Kidney (tissue), 14 donors: ENCODE measurements around the gene GUCA2B. TPM values are rescaled to one million over a fixed set of nuclear protein-coding genes. Genes with fewer than 3 reads are reported as not detected.

Source experiments
- DNase-seq, 5 donors: peaks; one replicate each; pipeline ENCODE4 v3.0.0-alpha.2; 2013 to 2020
- FAIRE-seq: peaks from 2 replicates; lab custom pipeline; 2012; peaks lifted over from hg19 to GRCh38; lab: Jason Lieb, UNC
- H3K27ac ChIP-seq, 2 donors: one replicate each; pipeline ENCODE4 v1.7.0; 2013; ENCODE audit warnings: low read depth in 2 of 2, low read length in 2 of 2, inconsistent platforms in 1 of 2
- H3K27me3 ChIP-seq: one replicate; pipeline ENCODE4 v1.7.1; 2013; ENCODE audit warnings: low read length, inconsistent platforms; ENCODE audit not compliant: control insufficient read depth, insufficient read depth
- H3K36me3 ChIP-seq, 3 donors: one replicate each; pipeline versions ENCODE4 v1.7.0 to v1.7.1; 2013; ENCODE audit warnings: low read length in 3 of 3, control low read depth in 1 of 3, inconsistent platforms in 1 of 3; ENCODE audit not compliant: insufficient read depth in 3 of 3, control insufficient read depth in 2 of 3
- H3K4me1 ChIP-seq, 3 donors: one replicate each; pipeline versions ENCODE4 v1.7.0 to v1.7.1; 2013; ENCODE audit warnings: low read length in 3 of 3, inconsistent platforms in 1 of 3, low read depth in 1 of 3; ENCODE audit not compliant: control insufficient read depth in 2 of 3, insufficient read depth in 2 of 3
- H3K4me3 ChIP-seq, 3 donors: one replicate each; pipeline versions ENCODE4 v1.7.0 to v1.8.1; 2013; ENCODE audit warnings: low read length in 3 of 3, control low read depth in 1 of 3, inconsistent platforms in 1 of 3
- H3K9ac ChIP-seq, 3 donors: one replicate each; pipeline versions ENCODE4 v1.7.0 to v1.7.1; 2013; ENCODE audit warnings: low read length in 3 of 3, control low read depth in 1 of 3, inconsistent platforms in 1 of 3
- H3K9me3 ChIP-seq, 3 donors: one replicate each; pipeline versions ENCODE4 v1.7.0 to v1.7.1; 2013; ENCODE audit warnings: low read length in 3 of 3, control low read depth in 1 of 3, inconsistent platforms in 1 of 3; ENCODE audit not compliant: control insufficient read depth in 2 of 3, insufficient read depth in 1 of 3
- CTCF ChIP-seq: IDR thresholded peaks from 3 replicates; pipeline ENCODE4 v1.5.1; 2012; ENCODE audit warnings: mild to moderate bottlenecking, moderate library complexity, borderline replicate concordance; ENCODE audit not compliant: insufficient read depth; ENCODE audit errors: extremely low read depth
- intact Hi-C: fragments of 100-400 bp; cut with DNase I; formaldehyde crosslinking; loops from one replicate; pipeline ENCODE4 v1.11.1; 2022
- polyA plus RNA-seq: library from polyadenylated mRNA; stranded (reverse); fragments of 350-450 nt; fragmentation: Illumina TruSeq; extraction: RNeasy Lipid Tissue Mini Kit (QIAGEN cat#74804); gene quantifications from one replicate; pipeline ENCODE4 v1.2.3, GENCODE V29; 2014; ENCODE audit warnings: low read depth, low replicate concordance; ENCODE audit not compliant: insufficient read depth
- total RNA-seq: library from RNA; stranded (reverse); fragmentation: NEBNext Ultra II Directional; extraction: Animal tissue kit (Norgen Biotek cat#: 25700); gene quantifications from one replicate; pipeline ENCODE4 v1.2.1, GENCODE V29; 2021
- donor health status: control.
- donor health status: control.
- donor health status: control.
- donor health status: control.
- donor health status: control.
- donor health status: DM: yes; HTN: yes; CAD: no.
- donor health status: Normal renal cell carcinoma (clear cell type).

GUCA2B gene
- total and polyA plus RNA-seq, 2 donors from 2014 or later = not detected

GRCh38 chr1:42128499-42128898, 24.7 kb upstream of the GUCA2B start:
- DNase-seq (no peak), FAIRE-seq (no peak)
- no peak overlapping the region for H3K27ac ChIP-seq
- intact Hi-C loops = no loop called here
- no peaks in the 10 kb centered on the region for H3K36me3 ChIP-seq
- H3K27me3 ChIP-seq = no peaks in the 10 kb centered on the region
- no peaks in the 10 kb centered on the region for H3K9me3 ChIP-seq
- no peak for TF ChIP-seq CTCF
- H3K4me3 ChIP-seq = no peak overlapping the region
- H3K4me1 ChIP-seq = no peaks in the 10 kb centered on the region
- no peak overlapping the region for H3K9ac ChIP-seq

- no peaks in the 10 kb centered on the region for H3K9me3 ChIP-seq
- H3K4me1 ChIP-seq = no peaks in the 10 kb centered on the region
- no peak overlapping the region for H3K9ac ChIP-seq
- intact Hi-C loops = no loop called here
- H3K27ac ChIP-seq = no peak overlapping the region
- FAIRE-seq = no peak
- no peak for TF ChIP-seq CTCF
- no peaks in the 10 kb centered on the region for H3K27me3 ChIP-seq
- no peak for DNase-seq
- no peaks in the 10 kb centered on the region for H3K36me3 ChIP-seq
- no peak overlapping the region for H3K4me3 ChIP-seq
These were observed 24.2 kb upstream of the GUCA2B start for GRCh38 chr1:42128964-42129363.

- Histone ChIP-seq H3K27ac (no peak overlapping the region), H3K27me3 (no peaks in the 10 kb centered on the region), H3K36me3 (no peaks in the 10 kb centered on the region), H3K4me1 (no peaks in the 10 kb centered on the region), H3K9ac (no peak overlapping the region), H3K9me3 (no peaks in the 10 kb centered on the region), H3K4me3 (no peak overlapping the region)
- intact Hi-C loops = no loop called here
- no peak for TF ChIP-seq CTCF
- FAIRE-seq (no peak), DNase-seq (no peak)
These were observed 23.0 kb upstream of the GUCA2B start for GRCh38 chr1:42130061-42130660.

GRCh38 chr1:42133390-42133789, 19.8 kb upstream of the GUCA2B start:
- intact Hi-C loops = no loop called here
- Histone ChIP-seq H3K4me1 (no peaks in the 10 kb centered on the region), H3K4me3 (no peak overlapping the region), H3K36me3 (no peaks in the 10 kb centered on the region), H3K9me3 (no peaks in the 10 kb centered on the region), H3K27ac (no peak overlapping the region), H3K9ac (no peak overlapping the region), H3K27me3 (no peaks in the 10 kb centered on the region)
- TF ChIP-seq CTCF = no peak
- DNase-seq = no peak
- no peak for FAIRE-seq
